Natural killer cell (primary cell): ENCODE measurements around the gene SMC6. TPM values are rescaled to one million over a fixed set of nuclear protein-coding genes. Genes with fewer than 3 reads are reported as not detected.

Experiments
- ATAC-seq, 3 donors: fragments of 150-1000 bp in 2 of 3; fragments of 200-7000 bp in 1 of 3; cut with Tn5 transposase; 1 replicate in 1 of 3; 2 replicates in 2 of 3; pipeline ENCODE4 v1.10.0; 2021; ENCODE audit warnings: mild to moderate bottlenecking in 2 of 3, moderate library complexity in 2 of 3
- DNase-seq, 2 donors: peaks; one replicate each; pipeline versions ENCODE4 v3.0.0 to v3.0.0-alpha.2; 2013 to 2021; ENCODE audit warnings: mixed read lengths in 1 of 2
- H3K27ac ChIP-seq: one replicate; pipeline ENCODE4 v1.5.1; 2013; ENCODE audit warnings: mild to moderate bottlenecking, low read length
- H3K27me3 ChIP-seq: one replicate; pipeline ENCODE4 v1.6.1; 2013; ENCODE audit warnings: low read length; ENCODE audit not compliant: control insufficient read depth, insufficient read depth
- H3K36me3 ChIP-seq: one replicate; pipeline ENCODE4 v1.6.1; 2013; ENCODE audit warnings: low read length; ENCODE audit not compliant: control insufficient read depth, insufficient read depth
- H3K4me1 ChIP-seq: one replicate; pipeline ENCODE4 v1.6.1; 2013; ENCODE audit warnings: low read length; ENCODE audit not compliant: control insufficient read depth, insufficient read depth
- H3K4me3 ChIP-seq: one replicate; pipeline ENCODE4 v1.5.1; 2013; ENCODE audit warnings: low read length
- H3K9me3 ChIP-seq: one replicate; pipeline ENCODE4 v1.6.1; 2013; ENCODE audit warnings: low read length; ENCODE audit not compliant: control insufficient read depth, insufficient read depth
- H3K27ac Mint-ChIP-seq, 2 donors: one replicate each; pipeline ENCODE4 v1.8.0; 2022; ENCODE audit warnings: mild to moderate bottlenecking in 2 of 2, mixed read lengths in 2 of 2, moderate library complexity in 1 of 2
- H3K27me3 Mint-ChIP-seq, 2 donors: one replicate each; pipeline ENCODE4 v1.8.0; 2022; ENCODE audit warnings: low read depth in 2 of 2, mixed read lengths in 2 of 2
- H3K36me3 Mint-ChIP-seq: one replicate; pipeline ENCODE4 v1.8.0; 2022; ENCODE audit warnings: mixed read lengths
- H3K4me1 Mint-ChIP-seq, 2 donors: one replicate each; pipeline ENCODE4 v1.8.0; 2022; ENCODE audit warnings: mixed read lengths in 2 of 2
- H3K4me3 Mint-ChIP-seq: one replicate; pipeline ENCODE4 v1.8.0; 2022; ENCODE audit warnings: mild to moderate bottlenecking, moderate library complexity, mixed read lengths
- H3K9me3 Mint-ChIP-seq, 2 donors: one replicate each; pipeline ENCODE4 v1.8.0; 2022; ENCODE audit warnings: mixed read lengths in 2 of 2
- CTCF ChIP-seq: fragments of 200-600 bp; IDR thresholded peaks from one replicate; pipeline ENCODE4 v1.8.0; 2022; ENCODE audit warnings: antibody characterized with exemption
- WGBS: methylation state at CpG from one replicate; pipeline ENCODE4 v1.1.7; 2013; ENCODE audit warnings: missing lambda C conversion rate; ENCODE audit not compliant: insufficient coverage; 5-methylcytosine and 5-hydroxymethylcytosine counted together
- intact Hi-C: fragments of 100-400 bp; cut with micrococcal nuclease; formaldehyde crosslinking; loops from one replicate; pipeline ENCODE4 v1.14.2; 2022
- total RNA-seq, 4 donors: library from RNA; stranded (reverse); fragments of 120-200 nt in 1 of 4; gene quantifications; one replicate each; pipeline versions ENCODE4 v1.2.3 to v1.2.4, GENCODE V29; 2013 to 2022

The SMC6 gene
- total RNA-seq, 3 donors from 2014 or later (not counting 1 experiment from before 2014, with no cell fraction given), result 14.0 to 22.3 (median 20.6) TPM

GRCh38 chr2:17649026-17649425 is 104.6 kb downstream of the SMC6 start:
- WGBS, result 86% methylated on average over 11 of the region's 11 CpGs
- H3K36me3 Mint-ChIP-seq, result no peaks in the 10 kb centered on the region
- TF ChIP-seq CTCF, result no peak
- H3K4me1 ChIP-seq, result no peaks in the 10 kb centered on the region
- intact Hi-C loops, result loop anchor here (5.0 kb wide), 1 partner anchor 728 kb away; no protein-coding TSS in a partner anchor
- H3K9me3 Mint-ChIP-seq, result no peaks in the 10 kb centered on the region
- H3K9me3 ChIP-seq, result no peaks in the 10 kb centered on the region
- H3K27ac Mint-ChIP-seq, result no peak overlapping the region
- no peaks in the 10 kb centered on the region for H3K36me3 ChIP-seq
- no peak for ATAC-seq
- no peaks in the 10 kb centered on the region for H3K27me3 ChIP-seq
- DNase-seq, result no peak
- H3K4me3 ChIP-seq, result no peak overlapping the region
- no peak overlapping the region for H3K4me3 Mint-ChIP-seq
- H3K27me3 Mint-ChIP-seq, result no peaks in the 10 kb centered on the region
- no peak overlapping the region for H3K27ac ChIP-seq
- H3K4me1 Mint-ChIP-seq, result no peaks in the 10 kb centered on the region

GRCh38 chr2:17648581-17648980 is 105.0 kb downstream of the SMC6 start:
- H3K36me3 Mint-ChIP-seq, result no peaks in the 10 kb centered on the region

GRCh38 chr2:17646838-17647701 is 106.5 kb downstream of the SMC6 start:
- H3K36me3 Mint-ChIP-seq, result no peaks in the 10 kb centered on the region
- no peak overlapping the region for H3K4me3 Mint-ChIP-seq
- no peak overlapping the region for H3K27ac ChIP-seq
- H3K27me3 Mint-ChIP-seq, result no peaks in the 10 kb centered on the region
- intact Hi-C loops, result loop anchor here (5.0 kb wide), 1 partner anchor 730 kb away; no protein-coding TSS in a partner anchor
- no peak overlapping the region for H3K27ac Mint-ChIP-seq
- no peaks in the 10 kb centered on the region for H3K36me3 ChIP-seq
- no peak for TF ChIP-seq CTCF
- no peak overlapping the region for H3K4me3 ChIP-seq
- no peaks in the 10 kb centered on the region for H3K27me3 ChIP-seq
- no peaks in the 10 kb centered on the region for H3K9me3 ChIP-seq
- no peaks in the 10 kb centered on the region for H3K9me3 Mint-ChIP-seq
- H3K4me1 Mint-ChIP-seq, result no peaks in the 10 kb centered on the region
- ATAC-seq, result no peak
- DNase-seq, result no peak
- WGBS, result 94% methylated on average over 5 of the region's 5 CpGs
- no peaks in the 10 kb centered on the region for H3K4me1 ChIP-seq

More at GRCh38 chr2:17648581-17648980, 105.0 kb downstream of the SMC6 start:
- H3K36me3 ChIP-seq, result no peaks in the 10 kb centered on the region
- H3K4me3 ChIP-seq, result no peak overlapping the region
- DNase-seq (no peak), ATAC-seq (no peak)
- intact Hi-C loops, result loop anchor here (5.0 kb wide), 1 partner anchor 729 kb away; no protein-coding TSS in a partner anchor
- H3K4me1 Mint-ChIP-seq, result no peaks in the 10 kb centered on the region
- H3K27ac ChIP-seq, result no peak overlapping the region
- no peaks in the 10 kb centered on the region for H3K27me3 Mint-ChIP-seq
- no peaks in the 10 kb centered on the region for H3K4me1 ChIP-seq
- H3K4me3 Mint-ChIP-seq, result no peak overlapping the region
- WGBS, result 56% methylated on average over 1 of the region's 1 CpG
- no peaks in the 10 kb centered on the region for H3K9me3 ChIP-seq
- H3K9me3 Mint-ChIP-seq, result no peaks in the 10 kb centered on the region
- no peak overlapping the region for H3K27ac Mint-ChIP-seq
- TF ChIP-seq CTCF, result no peak
- no peaks in the 10 kb centered on the region for H3K27me3 ChIP-seq
